ENCODE data around the gene ENTHD1.

Gene ENTHD1

DNA sequence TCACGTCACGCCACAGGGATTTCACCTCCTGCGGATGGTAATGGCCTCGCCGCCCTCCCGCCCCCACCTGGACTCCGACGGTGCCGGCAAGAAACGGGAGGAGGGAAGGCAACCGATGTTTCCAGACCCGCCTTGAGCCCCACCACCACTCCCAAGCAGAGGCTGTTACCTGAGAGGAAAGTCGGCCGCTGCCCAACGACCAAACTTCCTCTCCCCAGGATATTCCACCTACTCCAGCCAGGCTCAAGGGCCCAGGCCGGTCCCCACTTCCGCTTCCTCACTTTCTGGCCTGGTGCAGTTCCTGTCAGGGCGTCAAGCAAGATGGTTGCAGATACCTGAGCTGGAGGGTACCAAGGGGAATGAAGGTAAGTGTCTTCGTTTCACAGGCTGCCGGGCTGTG lies at the start of gene ENTHD1:
ENTHD1 (minus strand) TSS at position 235 of the 400 bp plus-strand sequence. CDS start 6,012 bp downstream, outside the sequence.
- DNase-seq (ENCODE audit: low spot score), result no peak

GRCh38 chr22:39943337-39943736 lies 49.8 kb upstream of the ENTHD1 start:
- no peak for DNase-seq (ENCODE audit: low spot score)

DNA sequence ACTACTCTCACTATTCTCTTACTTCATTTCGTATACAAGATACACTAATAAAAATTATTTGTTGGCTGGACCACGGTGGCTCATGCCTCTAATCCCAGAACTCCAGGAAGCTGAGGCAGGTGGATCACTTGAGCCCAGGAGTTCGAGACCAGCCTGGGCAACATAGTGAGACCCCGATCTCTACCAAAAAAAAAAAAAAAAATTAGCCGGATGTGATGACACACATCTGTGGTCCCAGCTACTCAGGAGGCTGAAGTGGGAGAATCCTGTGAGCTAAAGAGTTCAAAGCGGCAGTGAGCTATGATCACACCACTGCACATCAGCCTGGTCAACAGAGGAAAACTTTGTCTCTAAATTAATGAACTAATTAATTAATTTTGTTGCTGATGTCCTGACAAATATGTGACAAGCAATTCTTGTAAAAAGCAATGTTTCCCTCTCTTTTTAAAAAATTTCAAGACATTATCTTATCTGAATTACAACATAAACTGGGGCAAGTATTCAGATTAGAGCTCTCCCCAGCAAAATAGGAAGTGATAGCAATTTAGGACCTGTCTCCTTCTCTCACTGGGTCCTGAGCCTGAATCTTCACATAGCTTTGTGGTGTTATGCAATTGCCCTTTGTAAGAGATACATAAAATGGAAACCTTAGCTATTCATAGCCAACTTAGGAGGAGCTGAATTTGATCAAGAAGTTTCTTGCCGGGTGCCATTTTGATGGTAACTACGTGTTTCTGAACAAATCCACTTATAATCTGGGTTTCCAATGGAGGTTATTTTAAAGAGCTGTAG lies 49.1 kb upstream of the ENTHD1 start:
- DNase-seq (ENCODE audit: low spot score), result no peak

DNA sequence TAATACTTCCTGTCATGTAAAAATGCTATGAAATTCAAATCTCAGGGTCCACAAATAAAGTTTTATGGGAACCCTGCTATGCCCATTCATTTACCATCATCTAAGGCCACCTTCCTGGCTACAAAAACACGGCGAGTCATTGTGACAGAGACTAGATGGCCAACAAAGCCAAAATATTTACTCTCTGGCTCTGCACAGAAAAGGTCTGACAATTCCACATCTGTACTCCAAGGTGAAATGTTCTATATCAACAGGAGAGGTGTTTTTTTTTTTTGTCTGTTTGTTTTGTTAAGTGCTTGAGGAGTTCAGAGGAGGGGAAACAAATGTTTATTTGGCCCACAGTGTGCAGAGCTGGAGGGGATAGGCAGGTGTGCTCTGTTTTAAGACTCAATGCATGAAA lies 48.0 kb upstream of the ENTHD1 start:
- no peak for DNase-seq (ENCODE audit: low spot score)

DNA sequence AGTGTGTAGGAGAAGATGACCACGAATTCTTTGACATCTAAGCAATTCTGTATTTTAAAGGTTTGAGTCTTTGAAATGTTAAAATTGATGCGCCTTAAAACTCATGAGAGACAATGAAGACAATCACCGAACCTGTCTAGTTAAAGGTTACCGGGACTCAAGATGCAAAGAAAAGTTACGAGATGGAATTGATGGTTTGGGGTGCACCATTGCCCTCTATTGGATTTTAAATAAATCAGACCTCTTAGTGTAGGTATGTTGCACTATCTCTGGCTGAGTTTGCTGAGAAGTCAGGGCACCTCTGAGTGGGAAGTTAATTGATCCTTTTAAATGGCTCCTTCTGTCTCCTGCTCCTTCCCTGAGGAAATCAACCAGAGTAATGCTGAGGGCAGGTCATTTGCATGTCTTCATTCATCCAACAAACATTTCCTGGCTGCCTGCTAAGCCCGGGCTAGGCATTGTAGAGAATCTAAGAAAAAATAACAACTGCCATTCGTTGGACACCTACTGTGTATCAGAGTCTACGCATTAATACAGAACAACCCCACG lies 47.3 kb upstream of the ENTHD1 start:
- no peak for DNase-seq (ENCODE audit: low spot score)

DNA sequence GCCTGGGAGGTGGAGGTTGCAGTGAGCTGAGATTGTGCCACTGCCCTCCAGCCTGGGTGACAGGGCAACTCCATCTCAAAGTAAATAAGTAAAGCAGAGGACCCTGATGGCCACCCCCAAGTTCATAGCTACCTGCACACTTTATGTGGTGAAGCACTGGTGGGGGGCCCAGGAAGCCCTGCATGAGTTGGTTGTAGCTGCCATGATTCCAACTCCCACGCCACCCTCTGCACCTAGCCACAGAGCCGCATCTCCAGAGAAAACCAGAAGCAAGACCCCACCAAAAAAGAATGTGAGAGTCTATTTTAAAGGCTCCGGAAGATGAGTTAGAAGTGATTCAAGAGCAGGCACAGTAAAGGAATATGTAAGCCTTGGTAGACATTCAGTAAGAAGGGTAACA lies 46.3 kb upstream of the ENTHD1 start:
- DNase-seq (ENCODE audit: low spot score), result no peak

GRCh38 chr22:39938509-39939111 lies 45.0 kb upstream of the ENTHD1 start:
- DNase-seq (ENCODE audit: low spot score), result no peak

DNA sequence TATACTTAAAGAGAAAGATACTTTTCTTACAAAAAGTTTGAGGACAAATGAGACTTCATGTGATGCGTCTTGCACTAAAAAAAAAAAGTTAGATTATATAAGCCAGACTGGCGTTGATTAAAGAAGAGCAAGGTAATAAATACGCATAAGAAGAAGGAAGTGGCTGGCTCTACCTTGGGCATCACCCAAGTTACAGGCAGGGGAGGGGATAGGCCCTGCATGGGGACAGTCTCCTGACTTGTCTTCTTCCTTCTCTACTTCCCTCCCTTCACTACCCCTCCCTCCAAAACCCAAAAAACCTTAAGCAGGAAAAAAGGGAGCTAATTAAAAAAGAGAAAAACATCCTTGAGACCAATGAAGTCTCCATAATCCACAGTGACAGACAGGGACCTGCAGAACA lies 44.3 kb upstream of the ENTHD1 start:
- DNase-seq (ENCODE audit: low spot score), result no peak

DNA sequence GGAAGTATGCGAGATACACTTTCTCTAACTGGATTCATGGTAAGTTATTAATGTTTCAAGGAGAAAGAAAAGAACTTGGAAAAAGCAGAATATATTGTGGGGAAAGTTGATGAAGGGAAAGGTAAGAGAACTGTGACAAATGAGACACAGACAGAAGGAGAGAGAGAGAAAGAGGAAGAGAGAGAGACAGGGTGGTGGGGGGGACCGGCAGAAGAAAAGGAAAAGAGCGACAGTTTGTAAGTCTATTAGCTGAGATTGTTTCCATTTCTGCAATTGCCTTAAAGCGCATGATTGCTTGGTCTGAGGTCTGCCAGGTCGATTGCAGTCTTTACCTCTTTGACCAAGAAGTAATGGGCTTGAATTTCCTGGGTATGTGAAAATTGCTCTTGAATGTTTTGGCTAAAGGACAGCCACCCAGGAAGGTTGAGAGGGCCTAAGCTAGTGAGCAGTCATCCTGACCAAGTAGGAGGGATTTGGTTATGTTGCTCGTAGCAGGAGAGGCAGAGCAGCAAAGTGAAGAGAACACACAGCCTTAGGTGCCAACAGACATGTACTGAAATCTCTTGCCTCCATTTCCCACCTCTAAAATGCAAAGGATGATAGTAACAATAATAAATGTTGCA lies 43.1 kb upstream of the ENTHD1 start:
- DNase-seq (ENCODE audit: low spot score), result no peak

DNA sequence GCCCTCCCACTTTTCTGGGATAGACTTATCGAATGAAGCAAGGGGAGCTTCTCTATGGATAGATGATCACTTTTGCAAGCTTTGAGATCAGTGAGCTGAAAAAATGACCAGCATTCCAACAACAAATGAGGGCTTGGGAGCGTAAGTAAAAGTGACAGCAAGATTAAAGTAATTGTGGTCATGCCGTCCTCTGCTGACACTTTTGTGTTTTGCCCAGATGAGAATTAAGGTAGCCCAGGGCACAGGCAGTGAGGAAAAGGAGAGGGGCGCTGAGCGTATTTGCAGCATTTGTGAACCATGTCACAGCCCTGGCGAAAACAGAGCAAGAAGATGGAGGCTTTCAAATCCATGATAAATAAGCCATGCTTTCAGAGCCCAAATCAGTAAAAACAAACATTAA lies 42.1 kb upstream of the ENTHD1 start:
- no peak for DNase-seq (ENCODE audit: low spot score)

- no peak for DNase-seq (ENCODE audit: low spot score)
These were observed 41.6 kb upstream of the ENTHD1 start for GRCh38 chr22:39935116-39935515.

GRCh38 chr22:39933741-39934140 lies 40.2 kb upstream of the ENTHD1 start:
- DNase-seq (ENCODE audit: low spot score), result no peak

- peak; percentile 16 for DNase-seq (ENCODE audit: low spot score)
These were observed 39.5 kb upstream of the ENTHD1 start for GRCh38 chr22:39932918-39933649.

GRCh38 chr22:39932166-39932565 lies 38.6 kb upstream of the ENTHD1 start:
- no peak for DNase-seq (ENCODE audit: low spot score)

DNA sequence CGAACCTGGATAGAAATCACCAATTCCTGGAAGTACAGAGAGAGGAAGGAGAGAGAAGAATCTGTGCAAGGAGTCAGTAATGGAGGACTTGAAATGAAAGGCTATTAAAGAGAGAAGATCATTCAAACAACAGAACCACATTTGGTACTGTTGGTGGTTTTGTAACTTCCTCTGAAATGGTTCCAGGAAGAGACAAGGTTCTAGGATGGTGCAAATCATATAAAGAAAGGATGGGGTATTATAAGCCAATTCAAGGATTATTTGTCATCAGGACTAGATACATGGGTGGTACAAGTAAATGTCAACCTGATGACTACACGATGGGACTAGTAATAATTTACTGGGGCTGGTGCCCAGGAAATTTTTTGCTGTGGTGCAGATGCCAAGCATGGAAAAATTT lies 37.7 kb upstream of the ENTHD1 start:
- no peak for DNase-seq (ENCODE audit: low spot score)

DNA sequence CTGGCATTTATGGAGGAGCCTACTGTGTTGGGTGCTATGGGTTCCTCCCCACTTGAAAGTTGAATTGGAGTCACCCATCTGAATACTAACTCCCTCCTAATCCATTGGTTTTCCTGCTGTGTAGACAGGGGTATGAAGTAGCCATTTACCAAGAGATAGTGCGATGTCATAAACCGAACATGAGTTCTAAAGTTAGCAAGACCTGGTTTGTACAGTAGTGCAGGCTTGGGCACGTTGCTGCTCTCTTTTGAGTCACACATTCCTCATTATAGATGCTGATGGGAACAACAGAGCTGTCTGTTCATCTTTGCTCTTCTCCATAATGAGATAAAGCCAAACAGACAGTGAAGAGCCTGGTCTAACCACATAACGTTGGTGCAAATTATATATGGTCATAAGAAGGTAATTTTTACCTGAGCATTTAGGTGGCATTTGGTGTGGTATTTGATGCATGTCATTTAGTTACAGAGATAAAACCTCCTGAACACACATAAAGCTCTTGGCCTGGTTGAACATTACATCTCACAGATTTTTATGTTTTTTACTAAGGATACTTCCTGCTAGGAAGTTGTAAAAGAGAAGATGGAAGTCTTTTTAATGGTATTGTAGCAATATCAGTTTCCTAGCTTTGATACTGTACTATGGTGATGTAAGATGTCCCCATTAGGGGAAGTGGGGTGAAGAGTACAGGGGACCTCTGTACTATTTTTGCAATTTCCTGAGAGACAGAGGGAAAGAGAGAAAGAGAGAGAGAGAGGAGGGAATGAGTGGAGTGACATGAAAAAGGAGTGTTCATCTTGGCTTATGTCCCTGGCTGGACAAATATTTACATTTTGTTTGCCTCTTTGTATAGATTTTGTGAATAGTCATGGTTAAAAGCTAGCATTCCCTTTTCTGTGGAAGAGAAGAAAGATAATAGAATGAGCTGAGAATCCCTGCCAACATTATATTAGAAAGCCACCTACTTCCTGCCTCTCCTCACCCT lies 35.3 kb upstream of the ENTHD1 start:
- no peak for DNase-seq (ENCODE audit: low spot score)

DNA sequence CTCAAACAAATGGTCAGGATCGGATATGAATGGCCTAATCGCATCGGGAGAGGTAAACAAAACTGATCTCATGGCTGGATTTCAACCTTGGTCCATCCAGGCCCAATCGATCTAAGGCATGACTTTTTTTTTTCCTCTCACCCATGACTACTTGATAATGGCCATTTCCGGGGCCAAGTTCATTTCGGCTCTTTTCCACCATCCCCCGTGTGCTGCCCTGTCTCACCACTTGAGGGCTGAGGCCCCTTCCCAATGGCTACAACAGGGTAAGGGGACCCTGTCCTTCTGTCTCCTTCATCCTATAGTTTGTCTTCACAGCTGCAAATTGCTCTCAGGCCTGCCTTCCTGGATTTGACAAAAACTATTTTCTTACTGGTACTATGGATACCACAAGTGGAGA lies 34.0 kb upstream of the ENTHD1 start:
- DNase-seq (ENCODE audit: low spot score), result no peak

- no peak for DNase-seq (ENCODE audit: low spot score)
These were observed 33.2 kb upstream of the ENTHD1 start for GRCh38 chr22:39926753-39927152.

GRCh38 chr22:39925909-39926679 lies 32.5 kb upstream of the ENTHD1 start:
- DNase-seq (ENCODE audit: low spot score), result no peak

DNA sequence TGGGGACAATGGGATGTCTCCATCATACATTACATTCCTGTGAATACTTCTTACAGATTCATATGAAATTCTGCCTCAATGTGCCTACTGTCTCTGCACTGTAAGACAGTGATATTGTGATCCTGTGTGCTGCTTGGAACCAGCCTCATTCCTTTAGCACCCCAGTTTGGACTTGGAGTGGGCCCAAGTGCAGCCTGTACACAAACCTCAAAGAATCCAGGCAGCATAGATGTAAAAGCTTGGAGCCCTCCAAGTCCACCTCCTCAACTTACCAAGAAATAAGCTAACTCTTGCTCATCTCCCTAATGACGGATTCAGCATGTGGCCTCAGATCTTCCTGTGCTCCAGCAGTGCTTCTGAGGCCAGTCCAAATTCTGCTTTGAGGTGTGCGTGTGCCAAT lies 31.7 kb upstream of the ENTHD1 start:
- DNase-seq (ENCODE audit: low spot score), result no peak

All from AG20443 (cell line).